ENCODE results near the gene U2AF2.

U2AF2 gene

GRCh38 chr19:55617426-55617825 is 37.4 kb upstream of the U2AF2 start:
- Histone ChIP-seq H3K9me3 (ENCODE audit: severe bottlenecking) (no peaks in the 10 kb centered on the region), H3K36me3 (ENCODE audit: low read depth) (peaks cover 17% of the 10 kb centered on the region), H3K4me1 (ENCODE audit: insufficient read depth, poor library complexity, severe bottlenecking) (no peaks in the 10 kb centered on the region), H3K4me3 (ENCODE audit: severe bottlenecking) (no peak overlapping the region), H3K27me3 (ENCODE audit: insufficient read depth, poor library complexity, severe bottlenecking) (no peaks in the 10 kb centered on the region), H3K27ac (ENCODE audit: poor library complexity, severe bottlenecking) (no peak overlapping the region)
- no peak for TF ChIP-seq CTCF (IDR thresholded peaks at IDR 0.05; ENCODE audit: poor library complexity, severe bottlenecking)
- ATAC-seq (ENCODE audit: low read depth), result no peak
- DNase-seq (ENCODE audit: low spot score), result no peak

- H3K9me3 ChIP-seq (ENCODE audit: severe bottlenecking), result no peaks in the 10 kb centered on the region
- ATAC-seq (ENCODE audit: low read depth) (no peak), DNase-seq (ENCODE audit: low spot score) (no peak)
- no peaks in the 10 kb centered on the region for H3K4me1 ChIP-seq (ENCODE audit: insufficient read depth, poor library complexity, severe bottlenecking)
- no peak overlapping the region for H3K27ac ChIP-seq (ENCODE audit: poor library complexity, severe bottlenecking)
- no peaks in the 10 kb centered on the region for H3K27me3 ChIP-seq (ENCODE audit: insufficient read depth, poor library complexity, severe bottlenecking)
- no peak for TF ChIP-seq CTCF (IDR thresholded peaks at IDR 0.05; ENCODE audit: poor library complexity, severe bottlenecking)
- no peak overlapping the region for H3K4me3 ChIP-seq (ENCODE audit: severe bottlenecking)
- peaks cover 17% of the 10 kb centered on the region for H3K36me3 ChIP-seq (ENCODE audit: low read depth)
Observed at GRCh38 chr19:55618426-55618825, 36.4 kb upstream of the U2AF2 start.

GRCh38 chr19:55619286-55619685 is 35.5 kb upstream of the U2AF2 start:
- Histone ChIP-seq H3K27ac (ENCODE audit: poor library complexity, severe bottlenecking) (no peak overlapping the region), H3K4me1 (ENCODE audit: insufficient read depth, poor library complexity, severe bottlenecking) (no peaks in the 10 kb centered on the region), H3K27me3 (ENCODE audit: insufficient read depth, poor library complexity, severe bottlenecking) (no peaks in the 10 kb centered on the region), H3K9me3 (ENCODE audit: severe bottlenecking) (no peaks in the 10 kb centered on the region), H3K36me3 (ENCODE audit: low read depth) (peaks cover 17% of the 10 kb centered on the region), H3K4me3 (ENCODE audit: severe bottlenecking) (no peak overlapping the region)
- TF ChIP-seq CTCF (IDR thresholded peaks at IDR 0.05; ENCODE audit: poor library complexity, severe bottlenecking), result no peak
- DNase-seq (ENCODE audit: low spot score) (no peak), ATAC-seq (ENCODE audit: low read depth) (no peak)

- Histone ChIP-seq H3K27me3 (ENCODE audit: insufficient read depth, poor library complexity, severe bottlenecking) (no peaks in the 10 kb centered on the region), H3K27ac (ENCODE audit: poor library complexity, severe bottlenecking) (no peak overlapping the region), H3K4me3 (ENCODE audit: severe bottlenecking) (no peak overlapping the region), H3K9me3 (ENCODE audit: severe bottlenecking) (no peaks in the 10 kb centered on the region), H3K4me1 (ENCODE audit: insufficient read depth, poor library complexity, severe bottlenecking) (peaks cover 4% of the 10 kb centered on the region), H3K36me3 (ENCODE audit: low read depth) (peaks cover 17% of the 10 kb centered on the region)
- no peak for TF ChIP-seq CTCF (IDR thresholded peaks at IDR 0.05; ENCODE audit: poor library complexity, severe bottlenecking)
- ATAC-seq (ENCODE audit: low read depth) (no peak), DNase-seq (ENCODE audit: low spot score) (no peak)
Observed at GRCh38 chr19:55620410-55621204, 34.2 kb upstream of the U2AF2 start.

DNA sequence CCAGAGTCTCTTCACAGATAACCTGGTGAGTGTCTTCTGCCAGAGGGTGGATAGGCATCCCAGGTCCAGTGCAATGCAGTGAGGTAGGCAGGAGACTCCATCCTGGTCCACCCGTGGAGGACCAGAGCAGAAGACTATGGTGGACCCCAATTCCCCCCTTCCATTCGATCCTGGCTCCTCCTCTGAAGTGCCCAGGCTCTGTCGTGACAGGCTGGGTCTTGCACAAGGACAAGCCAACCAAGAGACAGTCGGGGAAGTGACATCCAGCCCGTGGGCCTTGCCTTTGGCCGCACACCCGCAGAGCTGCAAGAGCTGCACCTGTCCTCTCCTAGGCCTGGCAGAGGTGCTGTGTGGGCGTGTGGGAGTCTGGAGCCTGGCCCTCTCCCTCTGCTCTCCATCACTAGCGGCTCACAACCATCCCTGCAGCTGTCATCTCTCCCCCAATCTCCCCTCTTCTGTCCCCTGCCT is 33.6 kb upstream of the U2AF2 start:
- no peak overlapping the region for H3K4me3 ChIP-seq (ENCODE audit: severe bottlenecking)
- H3K9me3 ChIP-seq (ENCODE audit: severe bottlenecking), result no peaks in the 10 kb centered on the region
- DNase-seq (ENCODE audit: low spot score) (no peak), ATAC-seq (ENCODE audit: low read depth) (no peak)
- peaks cover 13% of the 10 kb centered on the region for H3K36me3 ChIP-seq (ENCODE audit: low read depth)
- no peaks in the 10 kb centered on the region for H3K27me3 ChIP-seq (ENCODE audit: insufficient read depth, poor library complexity, severe bottlenecking)
- no peak overlapping the region for H3K27ac ChIP-seq (ENCODE audit: poor library complexity, severe bottlenecking)
- no peak for TF ChIP-seq CTCF (IDR thresholded peaks at IDR 0.05; ENCODE audit: poor library complexity, severe bottlenecking)
- peaks cover 4% of the 10 kb centered on the region for H3K4me1 ChIP-seq (ENCODE audit: insufficient read depth, poor library complexity, severe bottlenecking)

Data from RWPE2 (cell line).